OCI-LY1 (cell line): ENCODE data around the gene TNC.

Source experiments
- H2AFZ ChIP-seq: fragments of 200-600 bp; sonication (generic), shearing (Covaris generic); 2 replicates; pipeline ENCODE4 v1.6.0; 2014; ENCODE audit warnings: antibody characterized with exemption, mild to moderate bottlenecking, low read length
- H3F3A ChIP-seq: fragments of 200-600 bp; sonication (generic), shearing (Covaris generic); 2 replicates; pipeline ENCODE4 v1.6.0; 2014; ENCODE audit warnings: mild to moderate bottlenecking, antibody characterized with exemption, low read length, moderate library complexity; ENCODE audit not compliant: insufficient read depth
- H3K27ac ChIP-seq: fragments of 200-600 bp; sonication (generic); 2 replicates; pipeline ENCODE4 v1.5.1; 2014; ENCODE audit warnings: low read length, mixed run types, mild to moderate bottlenecking, low read depth; ENCODE audit not compliant: poor library complexity, severe bottlenecking
- H3K27me3 ChIP-seq: fragments of 200-600 bp; sonication (generic); 2 replicates; pipeline ENCODE4 v1.6.0; 2014; ENCODE audit warnings: antibody characterized with exemption, mild to moderate bottlenecking, low read length, moderate library complexity; ENCODE audit not compliant: insufficient read depth
- H3K36me3 ChIP-seq: fragments of 200-600 bp; sonication (generic); 2 replicates; pipeline ENCODE4 v1.6.1; 2014; ENCODE audit warnings: mild to moderate bottlenecking, antibody characterized with exemption, low read length, moderate library complexity, mixed read lengths; ENCODE audit not compliant: insufficient read depth
- H3K4me1 ChIP-seq: fragments of 200-600 bp; sonication (generic); 2 replicates; pipeline ENCODE4 v1.5.1; 2014; ENCODE audit warnings: mild to moderate bottlenecking, low read length, moderate library complexity; ENCODE audit not compliant: insufficient read depth, severe bottlenecking
- H3K4me2 ChIP-seq: fragments of 200-600 bp; sonication (generic), shearing (Covaris generic); 2 replicates; pipeline ENCODE4 v1.6.1; 2014; ENCODE audit warnings: low read length
- H3K4me3 ChIP-seq: fragments of 200-600 bp; sonication (generic); 2 replicates; pipeline ENCODE4 v1.5.1; 2014; ENCODE audit warnings: low read length, low read depth, mild to moderate bottlenecking, mixed read lengths; ENCODE audit not compliant: poor library complexity, severe bottlenecking
- H3K79me2 ChIP-seq: fragments of 200-600 bp; shearing (Covaris generic); 2 replicates; pipeline ENCODE4 v1.6.1; 2016; ENCODE audit warnings: mixed run types, low read length, mixed read lengths; ENCODE audit not compliant: insufficient read depth
- H3K9ac ChIP-seq: fragments of 200-600 bp; sonication (generic), shearing (Covaris generic); 2 replicates; pipeline ENCODE4 v1.6.1; 2014; ENCODE audit warnings: mild to moderate bottlenecking, low read length, mixed read lengths
- H3K9me2 ChIP-seq: fragments of 200-600 bp; sonication (generic), shearing (Covaris generic); 2 replicates; pipeline ENCODE4 v1.6.1; 2014; ENCODE audit warnings: low read depth, mild to moderate bottlenecking, low read length, mixed read lengths
- H3K9me3 ChIP-seq: fragments of 200-600 bp; shearing (Covaris generic); 2 replicates; pipeline ENCODE4 v1.6.1; 2014; ENCODE audit warnings: low read length, mixed read lengths
- H4K20me1 ChIP-seq: fragments of 200-600 bp; sonication (generic), shearing (Covaris generic); 2 replicates; pipeline ENCODE4 v1.6.0; 2016; ENCODE audit warnings: mild to moderate bottlenecking, low read length; ENCODE audit not compliant: insufficient read depth
- CTCF ChIP-seq: fragments of 200-600 bp; sonication (generic), shearing (Covaris generic); IDR thresholded peaks from 2 replicates; pipeline ENCODE4 v1.5.1; 2017; ENCODE audit warnings: mild to moderate bottlenecking, antibody characterized with exemption, low read length, moderate library complexity, mixed read lengths
- EZH2 ChIP-seq: fragments of 200-600 bp; sonication (generic), shearing (Covaris generic); IDR thresholded peaks from 2 replicates; pipeline ENCODE4 v1.8.0; 2017; ENCODE audit warnings: borderline replicate concordance, mixed run types, mild to moderate bottlenecking, antibody characterized with exemption, low read length, moderate library complexity, mixed read lengths

The TNC gene

GRCh38 chr9:115004545-115004944 is 113.4 kb downstream of the TNC start:
- H3K9me2 ChIP-seq: no peaks in the 10 kb centered on the region
- H3K9ac ChIP-seq: no peak overlapping the region
- no peaks in the 10 kb centered on the region for H3K27me3 ChIP-seq
- H3F3A ChIP-seq: no peaks in the 10 kb centered on the region
- no peaks in the 10 kb centered on the region for H4K20me1 ChIP-seq
- H3K4me1 ChIP-seq: no peaks in the 10 kb centered on the region
- no peak overlapping the region for H2AFZ ChIP-seq
- H3K79me2 ChIP-seq: no peaks in the 10 kb centered on the region
- TF ChIP-seq CTCF (no peak), EZH2 (no peak)
- no peak overlapping the region for H3K27ac ChIP-seq
- no peaks in the 10 kb centered on the region for H3K36me3 ChIP-seq
- no peak overlapping the region for H3K4me2 ChIP-seq
- H3K4me3 ChIP-seq: no peak overlapping the region
- H3K9me3 ChIP-seq: no peaks in the 10 kb centered on the region

- no peaks in the 10 kb centered on the region for H3F3A ChIP-seq
- H2AFZ ChIP-seq: no peak overlapping the region
- no peak overlapping the region for H3K4me2 ChIP-seq
- H3K9me3 ChIP-seq: no peaks in the 10 kb centered on the region
- no peaks in the 10 kb centered on the region for H3K27me3 ChIP-seq
- TF ChIP-seq CTCF (no peak), EZH2 (no peak)
- H3K36me3 ChIP-seq: no peaks in the 10 kb centered on the region
- H3K9ac ChIP-seq: no peak overlapping the region
- no peak overlapping the region for H3K4me3 ChIP-seq
- no peaks in the 10 kb centered on the region for H3K79me2 ChIP-seq
- H3K4me1 ChIP-seq: no peaks in the 10 kb centered on the region
- H3K9me2 ChIP-seq: no peaks in the 10 kb centered on the region
- H3K27ac ChIP-seq: no peak overlapping the region
- no peaks in the 10 kb centered on the region for H4K20me1 ChIP-seq
These were observed 115.4 kb downstream of the TNC start for GRCh38 chr9:115002371-115003120.

- H3K36me3 ChIP-seq: no peaks in the 10 kb centered on the region
- no peaks in the 10 kb centered on the region for H3K79me2 ChIP-seq
- no peaks in the 10 kb centered on the region for H3K27me3 ChIP-seq
- H3K4me2 ChIP-seq: no peak overlapping the region
- H3K9me2 ChIP-seq: no peaks in the 10 kb centered on the region
- H3K9ac ChIP-seq: no peak overlapping the region
- no peaks in the 10 kb centered on the region for H3K9me3 ChIP-seq
- H2AFZ ChIP-seq: no peak overlapping the region
- no peak overlapping the region for H3K27ac ChIP-seq
- TF ChIP-seq EZH2: no peak
- no peak for TF ChIP-seq CTCF
- no peak overlapping the region for H3K4me3 ChIP-seq
- H3K4me1 ChIP-seq: no peaks in the 10 kb centered on the region
- H3F3A ChIP-seq: no peaks in the 10 kb centered on the region
- H4K20me1 ChIP-seq: no peaks in the 10 kb centered on the region
These were observed 117.7 kb downstream of the TNC start for GRCh38 chr9:115000217-115000639.
